Panc1 (cell line): Measurements from ENCODE around the gene OR9A2.

Source experiments
- CTCF ChIP-seq: fragments of 450-650 bp; IDR thresholded peaks from 2 replicates; pipeline ENCODE4 v1.5.1; 2017; ENCODE audit warnings: mild to moderate bottlenecking
- POLR2AphosphoS5 ChIP-seq: IDR thresholded peaks from 2 replicates; pipeline ENCODE4 v1.6.1; 2012; ENCODE audit warnings: mild to moderate bottlenecking, low read depth, low read length, moderate library complexity
- SIN3A ChIP-seq: IDR thresholded peaks from 2 replicates; pipeline ENCODE4 v1.6.1; 2012; ENCODE audit warnings: low read depth, mild to moderate bottlenecking, low read length, moderate library complexity, borderline replicate concordance; ENCODE audit not compliant: insufficient read depth
- TF ChIP-seq, protein P1 (sequence below), 2 experiments: IDR thresholded peaks; 2 replicates each; pipeline ENCODE4 v1.6.1; 2011 to 2012; ENCODE audit warnings: low read depth in 2 of 2, control low read depth in 1 of 2, low read length in 1 of 2, mild to moderate bottlenecking in 1 of 2, moderate library complexity in 1 of 2; ENCODE audit not compliant: insufficient read depth in 1 of 2

- TF ChIP-seq CTCF = no peak
- no peak for TF ChIP-seq SIN3A
- no peak for TF ChIP-seq POLR2AphosphoS5
- TF ChIP-seq, protein P1, sequence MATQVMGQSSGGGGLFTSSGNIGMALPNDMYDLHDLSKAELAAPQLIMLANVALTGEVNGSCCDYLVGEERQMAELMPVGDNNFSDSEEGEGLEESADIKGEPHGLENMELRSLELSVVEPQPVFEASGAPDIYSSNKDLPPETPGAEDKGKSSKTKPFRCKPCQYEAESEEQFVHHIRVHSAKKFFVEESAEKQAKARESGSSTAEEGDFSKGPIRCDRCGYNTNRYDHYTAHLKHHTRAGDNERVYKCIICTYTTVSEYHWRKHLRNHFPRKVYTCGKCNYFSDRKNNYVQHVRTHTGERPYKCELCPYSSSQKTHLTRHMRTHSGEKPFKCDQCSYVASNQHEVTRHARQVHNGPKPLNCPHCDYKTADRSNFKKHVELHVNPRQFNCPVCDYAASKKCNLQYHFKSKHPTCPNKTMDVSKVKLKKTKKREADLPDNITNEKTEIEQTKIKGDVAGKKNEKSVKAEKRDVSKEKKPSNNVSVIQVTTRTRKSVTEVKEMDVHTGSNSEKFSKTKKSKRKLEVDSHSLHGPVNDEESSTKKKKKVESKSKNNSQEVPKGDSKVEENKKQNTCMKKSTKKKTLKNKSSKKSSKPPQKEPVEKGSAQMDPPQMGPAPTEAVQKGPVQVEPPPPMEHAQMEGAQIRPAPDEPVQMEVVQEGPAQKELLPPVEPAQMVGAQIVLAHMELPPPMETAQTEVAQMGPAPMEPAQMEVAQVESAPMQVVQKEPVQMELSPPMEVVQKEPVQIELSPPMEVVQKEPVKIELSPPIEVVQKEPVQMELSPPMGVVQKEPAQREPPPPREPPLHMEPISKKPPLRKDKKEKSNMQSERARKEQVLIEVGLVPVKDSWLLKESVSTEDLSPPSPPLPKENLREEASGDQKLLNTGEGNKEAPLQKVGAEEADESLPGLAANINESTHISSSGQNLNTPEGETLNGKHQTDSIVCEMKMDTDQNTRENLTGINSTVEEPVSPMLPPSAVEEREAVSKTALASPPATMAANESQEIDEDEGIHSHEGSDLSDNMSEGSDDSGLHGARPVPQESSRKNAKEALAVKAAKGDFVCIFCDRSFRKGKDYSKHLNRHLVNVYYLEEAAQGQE (IDR thresholded peaks at IDR 0.05; ENCODE audit: insufficient read depth in 1 of 2, low read depth in 2 of 2, low read length in 1 of 2) = no peak
These were observed 21.9 kb upstream of the OR9A2 start for GRCh38 chr7:143048827-143049226.
